Endothelial cell of hepatic sinusoid (primary cell): ENCODE results near the gene THAP5.

ENCODE experiments used
- in situ Hi-C: cut with HindIII; loops from 2 replicates; pipeline ENCODE4 v1.10.0; 2017; ENCODE audit warnings: low sequenced_read_pairs

THAP5 gene

DNA sequence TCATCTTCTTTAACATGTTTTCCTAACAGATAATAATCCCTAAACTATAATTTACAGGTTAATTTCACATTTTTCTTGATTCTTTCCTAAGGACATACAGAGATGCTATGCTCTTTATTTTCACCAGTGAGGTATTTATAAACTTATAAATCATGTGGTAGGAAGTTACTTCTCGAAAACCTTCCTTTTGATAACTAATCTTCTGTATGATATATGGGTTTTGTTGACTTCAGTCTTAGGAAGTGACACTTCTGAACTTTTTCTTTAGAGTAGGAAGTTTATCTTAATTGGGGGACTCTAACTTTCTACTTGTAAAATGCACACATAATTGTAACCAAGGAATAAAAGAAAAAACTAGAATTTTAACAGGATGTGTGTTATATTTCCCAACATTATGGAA lies 33.8 kb downstream of the THAP5 start:
- in situ Hi-C loops, result no loop called here

DNA sequence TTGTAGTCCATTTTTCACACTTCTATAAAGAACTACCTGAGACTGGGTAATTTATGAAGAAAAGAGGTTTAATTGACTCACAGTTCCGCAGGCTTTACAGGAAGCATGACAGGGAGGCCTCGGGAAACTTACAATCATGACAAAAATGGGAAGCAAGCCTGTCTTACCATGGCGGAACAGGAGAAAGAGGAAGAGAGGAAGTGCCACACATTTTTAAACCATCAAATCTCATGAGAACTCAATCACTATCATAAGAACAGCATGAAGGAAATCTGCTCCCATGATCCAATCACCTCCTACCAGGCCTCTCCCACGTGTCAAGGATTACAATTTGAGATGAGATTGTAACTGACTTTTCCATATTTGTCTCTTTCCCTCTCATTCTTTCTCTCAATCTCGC lies 34.2 kb downstream of the THAP5 start:
- in situ Hi-C loops, result no loop called here

DNA sequence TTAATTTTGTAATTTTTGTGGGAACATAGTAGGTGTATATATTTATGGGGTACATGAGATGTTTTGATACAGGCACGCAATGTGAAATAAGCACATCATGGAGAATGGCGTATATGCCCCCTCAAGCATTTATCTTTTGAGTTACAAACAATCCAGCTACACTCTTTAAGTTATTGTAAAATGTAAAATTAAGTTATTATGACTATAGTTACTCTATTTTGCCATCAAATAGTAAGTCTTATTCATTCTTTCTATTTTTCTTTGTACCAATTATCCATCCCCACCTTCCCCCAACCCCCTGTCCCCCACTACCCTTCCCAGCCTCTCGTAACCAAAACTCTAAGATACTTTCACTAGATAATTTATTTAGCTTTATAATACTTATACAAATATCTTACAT lies 35.8 kb downstream of the THAP5 start:
- in situ Hi-C loops, result no loop called here

DNA sequence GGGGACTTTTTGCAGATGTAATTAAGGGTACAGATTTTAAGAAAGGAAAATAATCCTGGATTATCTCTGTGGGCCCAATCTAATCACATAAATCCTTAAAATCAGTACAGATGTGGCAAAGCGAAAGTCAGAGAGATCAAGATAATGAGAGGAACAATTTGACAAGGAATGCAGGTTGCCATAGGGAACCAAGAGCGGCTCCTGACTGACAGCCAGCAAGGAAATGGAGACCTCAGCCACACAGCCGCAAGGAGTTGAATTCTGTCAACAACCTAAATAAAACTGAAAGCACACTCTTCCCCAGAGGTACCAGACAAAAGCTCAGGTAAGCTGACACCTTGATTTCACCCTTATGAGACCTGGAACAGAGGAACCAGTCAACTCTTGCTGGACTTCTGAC lies 40.2 kb downstream of the THAP5 start:
- in situ Hi-C loops, result no loop called here

DNA sequence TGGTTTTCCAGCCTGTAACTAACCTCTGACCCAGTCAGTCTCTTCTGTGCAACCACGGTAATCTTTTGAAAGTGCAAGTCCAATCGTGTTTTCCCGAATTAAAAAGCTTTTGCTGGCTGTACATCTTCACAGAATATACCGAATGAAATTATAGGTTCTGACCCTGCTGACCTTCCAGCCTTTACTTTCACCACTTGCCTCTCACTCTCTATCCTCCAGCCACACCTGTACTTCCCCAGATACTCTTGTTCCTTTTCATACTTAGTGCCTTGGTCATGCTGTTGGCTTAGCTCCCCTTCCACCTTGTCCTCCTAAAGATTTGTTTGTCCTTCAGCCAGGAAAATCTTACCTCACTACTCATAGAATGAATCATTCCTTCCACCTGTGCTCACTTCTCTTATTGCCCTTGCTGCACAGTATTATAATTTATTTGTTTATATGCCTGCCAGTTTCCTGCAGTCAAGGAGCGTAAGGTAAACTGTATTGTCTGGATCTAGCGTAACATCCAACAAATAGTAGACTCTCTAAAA lies 41.3 kb downstream of the THAP5 start:
- in situ Hi-C loops, result no loop called here

DNA sequence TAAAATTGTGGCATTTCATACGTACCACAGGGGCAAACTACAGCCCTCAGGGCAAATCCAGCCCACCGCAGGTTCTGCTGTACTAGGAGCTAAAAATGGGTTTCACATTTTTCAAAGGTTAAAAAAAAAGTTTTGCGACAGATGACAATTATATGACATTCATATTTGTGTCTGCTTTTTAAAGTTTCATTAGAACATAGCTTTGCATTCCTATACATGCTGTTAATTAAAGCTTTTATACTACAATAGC lies 42.8 kb downstream of the THAP5 start:
- in situ Hi-C loops, result no loop called here

DNA sequence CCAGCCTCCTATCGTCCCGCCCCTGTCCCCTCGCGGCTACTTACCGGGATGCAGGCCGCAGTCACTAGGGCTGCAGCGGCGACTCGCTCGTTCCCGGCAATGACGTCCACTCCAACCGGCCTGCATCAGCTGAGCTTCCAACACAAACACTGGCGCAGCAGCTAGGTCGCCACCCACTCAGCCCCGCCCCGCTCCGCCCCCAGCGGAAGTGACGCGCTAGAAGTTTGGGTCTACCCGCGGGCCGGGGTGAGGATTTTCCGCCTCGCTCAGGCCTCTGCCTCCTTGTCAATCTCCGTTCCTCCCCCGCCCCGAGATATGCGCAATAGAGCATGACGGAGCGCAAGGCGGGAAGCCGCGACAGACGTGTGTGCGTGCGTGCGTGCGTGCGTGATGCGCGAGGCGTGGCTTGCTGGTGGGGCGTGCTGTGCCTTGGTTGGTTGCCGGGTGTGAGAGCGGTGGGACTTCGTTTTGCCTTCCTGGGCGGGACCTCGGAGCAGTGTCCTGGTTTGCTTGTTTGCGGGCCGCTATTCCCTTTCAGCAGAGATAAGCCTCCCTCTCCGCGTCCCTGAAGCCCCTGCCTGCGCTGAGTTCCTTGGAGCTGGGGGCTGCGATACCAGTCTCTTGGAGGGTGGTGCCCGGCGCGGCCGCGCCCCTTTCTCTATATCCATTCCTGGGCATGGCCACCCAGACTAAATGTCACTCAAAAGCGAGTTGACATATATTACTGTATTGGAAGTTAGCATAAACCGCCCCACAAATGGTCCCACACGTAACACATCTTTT lies 43.3 kb downstream of the THAP5 start, which contains the start of gene PNPLA8:
Gene PNPLA8 (minus strand): TSS at position 151 of the 783 bp plus-strand sequence. CDS start 10,644 bp downstream, outside the sequence.
- in situ Hi-C loops, result no loop called here

DNA sequence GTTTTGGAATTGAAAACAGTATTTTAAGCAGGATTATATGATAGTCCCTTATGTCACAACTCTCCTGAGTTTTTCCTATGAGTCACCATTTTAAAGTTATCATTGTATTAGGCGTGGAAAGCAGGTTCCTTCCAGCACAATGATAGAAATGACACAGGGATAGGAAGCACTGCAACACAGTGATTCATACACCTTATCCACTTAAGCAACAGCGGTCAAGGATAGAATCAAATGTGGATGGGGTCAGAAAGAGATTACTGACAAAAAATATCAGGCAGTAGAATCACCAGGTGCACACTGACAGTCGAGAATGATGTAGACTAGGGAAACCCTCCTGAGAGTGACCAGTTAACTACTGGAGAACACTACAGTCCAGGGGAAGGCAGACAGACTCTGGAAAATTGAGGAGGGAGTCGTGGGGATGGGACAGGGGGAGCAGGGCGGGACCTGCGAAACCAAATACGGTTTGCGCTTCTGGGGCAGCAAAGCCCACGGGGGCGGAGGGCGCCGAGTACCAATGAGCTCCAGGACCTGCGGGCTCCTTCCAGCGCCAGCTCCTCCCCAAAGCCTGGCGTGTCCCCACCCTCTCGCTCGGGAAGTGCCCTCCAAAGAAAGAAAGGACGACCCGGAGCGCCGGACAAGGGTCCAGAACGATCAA lies 44.0 kb downstream of the THAP5 start:
- in situ Hi-C loops, result no loop called here

DNA sequence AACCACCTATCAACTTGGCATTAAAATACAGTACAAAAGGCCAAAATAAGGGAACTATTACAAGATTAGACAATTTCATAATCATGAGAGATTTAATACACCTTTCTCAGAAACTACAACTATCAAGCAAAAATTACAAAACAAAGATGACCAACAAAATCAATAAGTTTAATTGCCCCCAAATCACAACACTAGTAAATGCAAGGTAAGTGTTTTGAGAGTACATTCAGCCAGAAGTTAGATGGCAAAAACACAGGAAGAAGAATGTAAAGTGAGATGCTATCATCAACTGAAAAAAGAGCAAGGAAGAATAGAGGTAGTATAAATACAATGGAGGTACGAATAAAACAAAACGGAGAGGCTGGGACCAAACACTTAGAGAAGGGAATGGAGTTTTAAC lies 46.7 kb downstream of the THAP5 start:
- in situ Hi-C loops, result no loop called here

DNA sequence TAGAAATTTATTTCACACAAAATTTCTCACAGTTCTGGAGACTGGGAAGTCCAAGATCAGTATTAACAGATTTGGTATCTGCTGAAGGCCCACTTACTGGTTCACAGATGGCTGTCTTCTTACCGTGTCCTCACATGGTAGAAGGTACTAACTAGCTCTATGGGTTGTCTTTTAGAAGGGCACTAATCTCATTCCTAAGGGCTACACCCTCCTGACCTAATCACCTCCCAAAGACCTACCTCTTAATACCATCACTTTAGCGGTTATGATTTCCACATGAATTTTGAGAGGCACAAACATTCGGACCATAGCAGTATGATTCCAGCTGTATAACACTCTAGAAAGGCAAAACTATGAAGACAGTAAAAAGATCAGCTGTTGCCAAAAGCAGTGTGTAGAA lies 51.6 kb downstream of the THAP5 start:
- in situ Hi-C loops, result no loop called here

DNA sequence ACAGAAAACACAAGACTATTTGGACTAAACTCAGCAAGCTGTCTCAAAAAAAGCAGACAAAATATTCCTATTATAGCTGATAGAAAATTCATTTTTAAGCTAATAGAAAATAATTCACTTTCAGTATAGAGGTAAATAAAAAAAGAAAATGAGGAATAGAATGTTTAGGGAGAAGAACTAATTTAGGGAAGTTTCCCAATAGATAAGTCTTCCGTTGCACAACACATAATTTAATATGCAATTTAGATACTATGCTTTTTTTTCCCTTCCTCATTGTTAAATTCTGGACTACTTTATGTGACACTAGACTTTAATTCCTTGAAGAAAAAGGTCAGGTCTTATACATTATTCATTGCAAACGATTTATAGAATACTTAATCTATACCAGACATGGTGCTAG lies 53.9 kb downstream of the THAP5 start:
- in situ Hi-C loops, result no loop called here

DNA sequence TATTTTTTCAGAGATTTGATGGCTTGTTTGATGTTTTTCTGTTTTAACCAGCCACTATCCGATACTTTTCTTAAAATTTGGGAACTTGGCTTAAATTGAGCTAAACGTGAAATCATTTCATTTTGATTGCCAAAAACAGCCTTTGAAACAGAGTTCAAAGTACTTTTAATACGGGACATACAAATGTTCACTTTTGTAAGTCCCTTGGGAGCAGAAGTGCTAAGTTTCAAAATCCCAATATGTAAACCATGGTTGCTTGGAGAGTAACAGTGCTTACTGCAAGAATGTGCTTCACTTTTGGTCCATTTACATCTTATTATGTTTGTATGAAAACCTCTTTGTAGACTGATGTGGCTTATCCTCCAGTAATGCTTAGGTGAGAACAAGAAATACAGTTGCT lies 54.5 kb downstream of the THAP5 start:
- in situ Hi-C loops, result no loop called here
